ENCODE data around the gene HTRA3.

The HTRA3 gene

DNA sequence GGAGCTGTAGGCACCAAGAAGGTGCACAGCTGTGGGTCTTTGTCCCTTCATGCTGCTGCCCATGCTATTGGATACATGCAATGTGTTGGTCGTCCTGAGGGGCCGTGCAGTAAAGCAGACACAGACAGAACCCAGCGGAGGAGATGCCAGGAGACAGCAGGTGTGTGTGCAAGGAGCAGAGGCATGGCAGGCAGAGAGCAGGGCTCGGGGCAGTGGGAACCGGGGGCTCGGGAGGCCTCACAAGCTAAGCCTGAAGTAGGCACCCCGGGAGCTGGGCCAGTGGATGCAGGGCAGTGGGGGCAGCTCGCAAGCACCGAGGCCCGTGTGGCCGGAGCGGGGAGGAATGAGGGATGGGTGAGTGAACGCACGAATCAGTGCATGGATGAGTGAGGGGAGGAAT lies 13.2 kb downstream of the HTRA3 start:
- DNase-seq, result no peak

DNA sequence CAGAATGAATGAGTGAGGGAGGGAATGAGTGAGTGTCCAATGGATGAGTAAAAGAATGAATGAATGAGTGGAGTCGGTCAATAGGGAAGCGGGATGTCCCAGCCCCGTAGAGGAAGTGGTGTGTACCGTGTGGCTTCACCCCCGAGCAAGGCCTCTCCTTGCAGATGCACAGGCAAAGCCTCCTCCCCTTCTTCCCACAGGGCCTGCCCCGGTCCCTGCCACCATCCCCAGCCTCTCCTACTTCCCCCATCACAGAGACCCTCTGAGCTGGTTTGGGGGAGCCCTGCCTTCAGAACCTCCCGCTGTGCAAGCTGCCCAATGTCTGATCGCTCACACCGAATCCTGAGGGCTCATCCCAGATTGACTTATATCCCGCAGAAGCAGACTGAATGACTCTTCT lies 13.6 kb downstream of the HTRA3 start:
- no peak for DNase-seq

DNA sequence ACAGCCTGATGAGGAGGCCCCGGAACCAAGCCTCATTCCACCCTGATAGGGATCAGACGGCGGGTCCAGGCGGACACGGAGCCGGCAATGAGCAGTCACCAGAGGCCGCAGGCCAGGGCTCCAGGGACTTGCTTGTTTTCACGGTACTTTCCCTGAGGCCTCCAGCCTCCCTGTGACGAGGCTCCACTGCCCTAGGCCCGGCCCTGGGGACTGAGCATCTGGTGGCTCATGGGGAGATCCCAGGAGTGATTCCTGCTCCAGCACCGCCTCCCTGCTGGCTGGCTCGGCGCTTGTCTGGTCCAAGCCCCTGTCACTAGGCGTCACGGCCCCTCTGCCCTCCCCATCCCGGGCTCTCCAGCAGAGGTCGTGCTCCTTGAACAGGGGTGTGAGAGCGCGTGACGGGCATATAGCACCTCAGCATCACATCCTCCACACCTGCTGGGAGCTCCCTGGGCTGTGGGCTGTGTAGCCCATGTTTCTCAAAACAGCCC lies 14.1 kb downstream of the HTRA3 start:
- DNase-seq, result no peak

DNA sequence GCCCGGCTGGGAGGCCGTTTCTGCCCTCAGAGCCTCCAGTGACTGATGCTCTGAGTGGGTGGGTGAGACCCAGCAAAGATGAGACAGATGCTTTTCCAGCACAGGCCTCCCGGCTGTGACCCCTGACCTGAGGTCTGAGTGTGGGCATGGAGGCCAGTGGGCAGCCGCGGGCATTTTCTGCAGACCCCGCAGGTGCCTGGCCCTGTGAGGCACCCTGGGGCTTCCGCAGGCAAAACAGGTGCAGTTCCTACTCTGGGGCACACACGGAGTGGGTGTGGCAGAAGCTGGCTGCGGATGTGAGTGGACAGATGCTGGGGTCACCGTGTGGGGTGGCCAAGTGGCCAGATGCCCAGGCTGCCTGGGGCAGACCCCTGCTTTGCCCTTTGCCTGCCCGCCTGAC lies 14.8 kb downstream of the HTRA3 start:
- no peak for DNase-seq

DNA sequence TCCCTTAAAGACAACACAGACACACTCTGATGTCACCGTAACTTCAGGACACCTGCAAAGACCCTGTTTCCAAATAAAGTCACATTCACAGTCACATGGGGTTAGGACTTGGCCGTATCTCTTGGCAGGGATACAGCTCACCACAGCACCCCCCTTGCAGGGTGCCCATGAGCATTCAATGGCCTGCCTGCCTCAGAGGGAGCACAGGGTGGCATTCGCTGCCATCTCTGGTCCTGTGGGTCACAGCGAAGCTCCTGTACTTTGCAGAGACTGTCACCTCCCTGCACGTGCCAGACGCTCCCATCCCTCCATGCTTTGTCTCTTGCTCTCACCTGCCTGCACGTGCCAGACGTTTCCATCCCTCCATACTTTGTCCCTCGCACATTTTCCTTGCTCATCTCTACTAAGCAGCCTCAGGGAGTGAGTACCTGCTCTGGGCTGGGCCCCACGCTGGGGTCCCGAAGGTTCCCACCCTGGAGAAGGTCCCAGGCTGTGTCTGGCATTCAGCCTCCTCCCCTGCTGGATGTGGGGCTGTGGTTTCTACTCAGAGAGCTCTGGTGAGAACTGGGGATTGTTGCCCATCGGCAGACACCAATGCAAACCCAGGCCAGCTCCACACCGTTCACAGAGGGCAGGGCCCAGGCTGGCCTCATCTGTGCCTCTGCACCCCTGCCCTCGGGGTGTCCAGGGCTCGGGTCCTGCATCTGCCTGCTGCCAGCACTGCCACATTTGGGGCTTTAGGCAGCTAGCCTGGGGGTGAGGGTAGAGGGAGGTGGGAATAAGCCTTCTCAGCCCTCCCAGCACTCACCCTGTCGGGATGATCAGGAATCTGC lies 15.8 kb downstream of the HTRA3 start:
- no peak for DNase-seq

DNA sequence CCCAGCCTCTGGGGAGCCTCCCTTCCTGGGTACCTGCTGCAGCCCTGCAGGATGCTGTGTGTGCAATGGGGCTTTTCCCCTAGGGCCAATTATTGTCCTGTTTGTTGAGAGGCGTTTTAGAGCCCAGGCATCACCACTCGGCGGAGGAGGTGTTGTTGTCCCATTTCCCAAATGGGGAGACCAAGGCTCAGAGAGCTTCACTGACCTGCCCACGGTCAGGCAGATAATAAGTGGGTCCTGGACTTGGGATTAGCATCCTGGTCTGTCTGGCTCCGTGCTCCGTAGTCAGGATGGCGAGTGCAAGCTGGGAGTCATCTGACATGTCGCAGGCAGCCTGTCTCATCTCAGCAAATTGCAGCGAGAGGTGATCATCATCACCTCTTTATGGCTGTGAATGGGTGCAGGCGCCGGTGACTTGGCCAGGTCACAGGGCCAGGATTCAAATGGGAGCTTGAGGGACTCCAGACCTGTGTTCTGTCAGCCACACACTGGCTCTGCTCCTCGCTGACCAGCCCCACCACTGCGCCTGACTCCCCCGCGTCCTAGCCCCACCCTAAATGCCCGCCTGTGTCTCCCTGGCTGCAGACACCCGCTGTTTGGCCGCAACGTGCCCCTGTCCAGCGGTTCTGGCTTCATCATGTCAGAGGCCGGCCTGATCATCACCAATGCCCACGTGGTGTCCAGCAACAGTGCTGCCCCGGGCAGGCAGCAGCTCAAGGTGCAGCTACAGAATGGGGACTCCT lies 16.6 kb downstream of the HTRA3 start:
- no peak for DNase-seq

DNA sequence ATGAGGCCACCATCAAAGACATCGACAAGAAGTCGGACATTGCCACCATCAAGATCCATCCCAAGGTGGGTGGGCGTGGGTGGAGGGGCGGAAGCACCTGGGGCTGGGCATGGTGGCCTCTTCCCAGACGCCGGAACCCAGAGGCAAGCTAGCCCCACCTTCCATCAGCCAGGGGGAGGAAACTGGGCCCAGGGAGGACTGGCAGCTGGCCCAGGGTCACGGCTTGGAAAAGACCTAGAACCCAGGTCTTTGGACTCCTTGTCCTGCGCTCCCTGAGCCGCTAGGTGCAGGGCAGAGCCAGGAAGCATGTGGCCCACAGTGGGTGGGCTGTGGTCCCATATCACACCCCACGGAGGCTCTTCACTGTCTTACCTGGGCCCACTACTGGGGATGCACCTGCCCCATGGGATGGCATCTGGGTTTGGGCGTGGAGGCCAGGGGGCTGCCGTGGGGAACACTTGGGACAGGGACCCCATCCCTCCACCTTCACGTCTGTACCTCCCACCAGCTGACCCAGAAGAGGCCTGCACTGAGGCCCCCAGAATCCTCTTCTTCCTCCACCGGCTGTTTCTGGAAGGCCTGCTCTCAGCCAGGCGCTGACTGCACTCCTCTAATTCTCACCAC lies 17.3 kb downstream of the HTRA3 start:
- DNase-seq, result no peak

DNA sequence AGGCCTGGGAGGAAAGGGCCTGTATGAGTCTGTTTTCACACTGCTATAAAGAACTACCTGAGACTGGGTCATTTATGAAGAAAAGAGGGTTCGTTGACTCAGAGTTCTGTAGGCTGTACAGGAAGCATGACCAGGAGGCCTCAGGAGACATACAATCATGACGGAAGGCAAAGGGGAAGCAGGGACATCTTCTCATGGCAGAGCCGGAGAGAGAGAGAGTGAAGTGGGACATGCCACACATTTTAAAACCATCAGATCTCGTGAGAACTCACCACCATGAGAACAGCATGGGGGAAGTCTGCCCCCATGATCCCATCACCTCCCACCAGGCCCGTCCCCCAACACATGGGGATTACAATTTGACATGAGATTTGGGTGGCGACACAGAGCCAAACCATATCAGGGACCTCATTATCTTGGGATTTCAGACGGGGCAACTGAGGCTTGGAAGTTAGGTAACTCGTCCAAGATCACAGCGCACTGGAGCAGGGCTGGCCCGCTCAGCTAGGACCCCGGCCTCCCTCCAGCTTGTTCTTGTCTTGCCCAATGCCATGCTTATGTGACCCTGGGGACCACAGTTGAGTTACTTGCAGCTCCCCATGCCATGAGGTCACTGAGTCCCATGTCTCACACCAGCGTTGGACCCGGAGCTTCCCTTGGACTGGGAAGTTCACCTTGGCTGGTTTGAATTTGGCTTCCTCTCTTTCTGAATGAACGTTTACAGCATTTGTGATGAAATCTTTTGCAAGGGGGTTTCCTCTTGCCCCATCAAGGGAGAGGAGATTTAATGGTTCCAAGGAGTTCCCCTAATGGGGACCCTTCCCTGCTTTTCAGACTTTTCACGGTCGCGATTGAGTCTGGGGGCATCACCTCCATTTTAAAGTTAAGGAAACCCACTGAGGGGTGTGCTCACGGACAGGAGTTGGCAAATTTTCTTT lies 18.1 kb downstream of the HTRA3 start:
- no peak for DNase-seq

DNA sequence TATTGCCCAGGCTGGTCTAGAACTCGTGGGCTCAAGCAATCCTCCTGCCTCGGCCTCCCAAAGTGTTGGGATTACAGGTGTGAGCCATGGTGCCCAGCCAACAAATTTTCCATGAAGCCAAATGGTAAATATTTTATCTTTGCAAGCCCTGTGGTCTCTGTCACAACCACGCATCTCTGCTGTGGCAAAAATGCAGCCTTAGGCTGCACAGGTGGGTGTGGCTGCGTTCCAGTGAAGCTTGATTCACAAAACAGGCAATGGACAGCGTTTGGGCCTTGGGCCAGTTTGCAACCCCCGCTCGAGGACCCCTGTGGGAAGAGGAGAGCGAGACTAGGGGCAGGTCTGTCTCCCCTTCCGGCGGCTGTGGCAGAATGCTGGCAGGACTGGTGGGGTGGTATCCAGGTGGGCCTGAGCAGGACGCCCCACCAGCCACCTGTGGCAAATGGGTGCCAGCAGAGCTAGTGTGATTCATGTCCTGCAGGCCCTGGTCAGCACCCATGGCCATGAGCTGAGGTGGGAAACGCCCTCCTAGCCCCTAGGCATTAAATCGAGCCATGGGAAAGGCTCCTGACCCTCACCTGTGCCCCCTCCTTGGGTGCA lies 19.7 kb downstream of the HTRA3 start:
- DNase-seq, result no peak

DNA sequence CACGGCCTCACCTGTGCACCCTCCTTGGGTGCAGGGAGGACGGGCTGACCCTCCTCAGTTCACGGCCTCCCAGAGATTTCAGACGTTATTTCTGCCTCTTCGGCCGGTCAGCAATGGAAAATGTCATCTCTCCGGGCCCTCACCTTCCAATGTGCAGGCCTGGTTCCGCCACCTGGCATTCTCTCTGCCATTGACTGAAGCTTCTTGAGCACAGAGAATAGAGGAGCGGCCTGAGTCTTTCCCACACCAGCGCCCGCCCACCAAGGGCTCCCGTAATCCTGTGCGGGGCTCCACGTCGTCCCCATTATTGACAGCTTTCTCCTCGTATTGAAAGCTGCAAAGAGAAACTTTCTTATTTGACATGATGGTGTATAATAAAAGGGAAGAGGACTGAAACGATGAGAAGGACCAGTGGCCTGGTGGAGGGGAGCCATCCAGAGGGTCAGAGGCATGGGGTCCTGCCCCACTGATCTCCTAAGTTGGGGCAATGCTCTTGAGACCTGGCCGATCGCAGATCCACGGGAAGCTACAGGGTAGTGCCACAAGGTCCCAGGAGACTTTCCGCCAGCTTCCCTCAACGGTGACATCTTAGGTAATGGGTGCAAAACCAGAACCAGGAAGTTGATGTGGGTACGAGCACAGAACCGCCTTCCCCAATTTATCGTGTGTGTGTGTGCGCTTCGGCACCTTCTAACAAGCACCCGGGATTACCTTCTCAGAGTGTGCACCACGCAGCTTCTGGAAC lies 20.6 kb downstream of the HTRA3 start:
- no peak for DNase-seq

DNA sequence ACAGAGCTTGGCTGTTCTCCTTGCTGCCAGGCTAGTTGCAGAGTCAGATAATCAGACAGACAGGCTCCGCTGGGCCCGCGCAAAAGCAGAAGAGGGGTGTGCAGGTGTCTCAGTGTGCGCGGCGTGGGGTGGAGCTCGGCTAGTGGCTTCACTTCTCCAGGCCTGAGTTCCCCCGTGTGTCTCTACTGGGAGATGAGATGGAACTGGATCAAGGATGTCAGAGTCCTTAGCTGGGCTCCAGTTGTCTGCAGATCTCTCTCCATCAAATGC lies 21.1 kb downstream of the HTRA3 start:
- no peak for DNase-seq

DNA sequence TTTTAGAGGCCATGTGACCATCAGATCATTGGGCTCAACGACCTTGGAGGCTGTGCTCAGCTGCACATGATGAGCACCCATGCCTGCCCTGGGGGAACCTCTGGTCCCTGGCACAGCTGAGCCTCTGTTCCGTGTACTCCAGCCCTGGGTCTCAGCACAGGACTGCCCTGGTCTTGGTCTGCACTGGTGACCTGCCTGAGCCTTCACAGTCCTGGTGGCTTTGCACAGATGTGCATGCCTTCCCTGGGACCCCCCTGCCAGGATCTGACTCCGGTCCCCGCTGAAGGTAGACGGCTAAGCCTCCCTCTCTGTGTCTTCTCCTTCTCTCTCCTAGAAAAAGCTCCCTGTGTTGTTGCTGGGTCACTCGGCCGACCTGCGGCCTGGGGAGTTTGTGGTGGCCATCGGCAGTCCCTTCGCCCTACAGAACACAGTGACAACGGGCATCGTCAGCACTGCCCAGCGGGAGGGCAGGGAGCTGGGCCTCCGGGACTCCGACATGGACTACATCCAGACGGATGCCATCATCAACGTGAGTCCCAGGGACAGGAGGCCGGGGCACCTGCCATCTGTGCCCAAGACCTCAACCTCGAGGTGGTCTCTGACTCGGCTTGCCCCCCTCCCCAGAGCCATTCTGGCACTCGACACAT lies 21.6 kb downstream of the HTRA3 start:
- no peak for DNase-seq

DNA sequence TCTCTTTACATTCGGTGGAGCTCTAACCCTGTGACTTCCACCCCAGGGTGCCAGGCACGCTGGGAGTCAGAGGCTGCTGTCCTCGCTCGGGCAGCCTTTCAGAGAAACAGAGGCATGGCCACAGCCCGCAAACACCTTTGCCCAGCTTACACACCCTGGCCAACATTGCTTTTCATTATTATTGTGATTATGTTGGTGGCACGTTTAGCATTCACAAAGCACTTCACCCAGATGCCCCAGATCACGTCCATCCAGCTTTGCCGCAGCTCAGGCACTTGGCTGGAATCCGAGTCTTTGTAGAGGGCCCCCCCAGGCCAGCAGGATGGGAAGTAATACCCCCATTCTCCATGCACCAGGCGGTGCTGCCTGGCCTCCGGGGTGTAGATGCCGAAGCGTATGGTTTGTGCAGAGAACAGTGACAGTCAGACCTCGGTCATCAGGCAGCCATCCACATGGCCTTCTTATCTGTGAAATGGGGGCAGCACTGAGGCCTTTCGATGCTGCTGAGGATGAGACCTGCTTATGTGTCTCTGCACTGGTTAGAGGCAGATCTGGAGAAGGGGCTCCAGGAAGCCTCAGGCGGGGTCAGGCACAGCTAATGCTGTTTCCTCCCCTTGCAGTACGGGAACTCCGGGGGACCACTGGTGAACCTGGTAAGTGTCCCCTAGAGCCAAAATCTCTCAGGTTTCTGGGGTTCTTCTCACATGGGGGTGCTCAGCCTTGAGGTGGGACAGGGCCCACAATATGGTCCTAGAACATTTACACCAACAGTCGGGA lies 22.3 kb downstream of the HTRA3 start:
- DNase-seq, result no peak

DNA sequence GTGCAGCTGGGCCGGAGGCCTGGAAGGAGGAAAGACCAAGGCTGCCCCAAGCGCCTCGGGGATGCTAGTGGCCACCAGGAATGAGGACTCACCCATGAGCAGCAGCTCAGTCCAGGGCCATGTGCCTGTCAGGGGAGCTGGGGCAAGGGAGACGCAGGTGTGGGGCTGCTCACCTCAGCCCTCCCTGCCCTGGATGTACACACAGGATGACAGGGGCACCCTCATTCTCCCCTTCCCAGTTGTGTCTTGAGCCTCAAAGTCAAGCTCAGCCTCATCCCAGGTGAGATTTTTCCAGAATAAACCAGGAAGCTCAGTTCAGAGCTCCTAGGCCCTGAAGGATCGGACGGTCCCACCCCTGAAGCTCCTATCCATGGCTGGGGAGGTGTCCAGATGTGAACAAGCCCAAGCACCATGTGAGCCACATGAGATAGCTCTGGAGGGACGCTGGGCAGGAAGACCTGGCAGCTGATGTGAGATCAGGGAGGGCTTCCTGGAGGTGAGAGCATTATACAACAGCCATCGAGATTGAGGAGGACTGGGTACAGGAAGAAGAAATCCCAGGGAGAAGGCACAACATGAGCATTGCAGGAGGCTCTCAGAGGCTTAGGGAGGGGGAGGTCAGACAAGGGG lies 23.0 kb downstream of the HTRA3 start:
- no peak for DNase-seq

DNA sequence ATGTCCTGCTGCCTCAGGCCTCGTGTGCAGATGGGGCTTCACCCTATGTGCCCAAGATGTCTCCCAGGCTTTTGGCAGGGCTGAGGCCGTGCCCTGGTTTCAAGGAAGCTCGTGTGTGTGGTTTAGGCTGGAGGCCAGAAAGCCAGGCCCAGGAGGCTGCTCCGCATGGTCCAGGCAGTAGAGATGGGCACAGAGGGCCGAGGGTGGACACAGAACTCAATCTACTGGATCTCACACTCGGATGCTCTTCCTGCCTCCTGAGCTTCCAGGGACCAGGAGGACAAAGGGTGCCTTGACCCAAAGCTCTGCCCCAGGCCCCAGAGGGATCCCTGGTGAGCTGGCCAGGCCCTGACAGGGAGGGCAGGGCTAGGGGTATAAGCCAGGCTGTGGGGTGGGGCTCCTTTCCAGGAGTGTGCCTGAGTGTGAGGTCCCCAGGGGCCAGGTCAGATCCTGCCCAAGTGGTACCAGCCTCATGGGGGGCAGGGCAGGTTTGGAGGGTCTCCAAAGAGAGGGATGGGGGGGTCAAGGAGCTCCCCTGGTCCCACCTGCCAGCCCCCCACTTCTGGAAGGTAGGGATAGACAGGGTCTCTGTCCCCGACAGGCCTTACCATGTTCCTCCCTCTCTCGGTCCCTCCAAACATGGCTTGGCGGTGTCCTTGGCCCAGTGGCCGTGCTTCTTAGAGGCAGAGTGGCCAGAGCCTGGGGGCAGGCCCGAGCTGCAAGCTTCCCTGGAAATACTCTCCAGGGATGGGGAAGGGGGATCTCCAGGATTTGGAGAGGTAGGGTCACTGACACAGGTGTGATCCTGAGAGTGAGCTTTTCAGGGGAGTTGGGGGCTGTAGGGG lies 23.8 kb downstream of the HTRA3 start:
- DNase-seq, result no peak

DNA sequence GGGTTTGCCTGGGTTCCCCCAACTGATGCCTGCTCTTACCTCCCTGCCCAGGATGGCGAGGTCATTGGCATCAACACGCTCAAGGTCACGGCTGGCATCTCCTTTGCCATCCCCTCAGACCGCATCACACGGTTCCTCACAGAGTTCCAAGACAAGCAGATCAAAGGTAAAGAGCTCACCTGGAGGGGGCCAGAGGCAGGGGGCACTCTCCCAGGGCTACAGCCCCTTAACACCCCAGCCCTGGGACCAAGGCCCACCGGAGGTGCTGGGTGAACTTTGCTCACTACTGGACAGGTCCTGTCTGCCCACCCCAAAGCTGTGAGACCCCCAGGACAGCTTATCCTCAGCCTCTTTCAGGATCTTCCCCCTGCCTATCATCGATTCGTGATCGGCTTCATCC lies 24.5 kb downstream of the HTRA3 start:
- DNase-seq, result no peak

DNA sequence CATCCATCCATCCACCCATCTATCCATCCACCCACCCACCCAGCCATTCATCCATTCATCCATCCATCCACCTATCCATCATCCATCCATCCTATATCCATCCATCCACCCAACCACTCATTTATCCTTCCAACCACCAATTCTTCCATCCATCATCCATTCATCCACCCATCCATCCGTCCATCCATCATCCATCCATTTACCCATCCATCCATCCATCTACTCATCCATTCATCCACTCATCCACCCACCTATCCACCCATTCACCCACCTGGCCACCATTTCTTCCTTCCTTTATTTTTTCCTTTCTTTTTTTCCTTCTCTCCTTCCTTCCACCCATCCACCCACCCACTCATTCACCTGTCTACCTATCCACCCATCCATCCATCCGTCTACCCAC lies 25.2 kb downstream of the HTRA3 start:
- DNase-seq, result no peak

DNA sequence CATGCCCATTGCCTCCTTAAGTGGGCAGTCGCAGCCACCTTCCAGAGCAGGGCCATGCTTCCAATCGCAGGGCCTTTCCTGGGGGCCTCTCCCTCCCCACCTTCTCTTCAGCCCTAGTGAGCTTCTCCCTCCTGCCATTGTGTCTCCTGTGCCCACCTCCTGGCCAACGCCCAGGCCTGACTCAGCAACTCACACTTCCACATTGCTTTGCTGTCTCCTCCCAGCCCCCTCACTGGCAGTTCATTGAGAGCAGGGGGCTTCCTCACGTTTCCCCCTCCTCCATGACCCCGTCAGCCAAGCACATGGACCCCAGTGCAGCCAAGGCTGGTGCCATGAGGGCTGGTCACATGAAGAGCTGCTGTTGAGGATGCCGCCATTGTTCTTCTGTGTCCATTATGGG lies 25.9 kb downstream of the HTRA3 start:
- no peak for DNase-seq

DNA sequence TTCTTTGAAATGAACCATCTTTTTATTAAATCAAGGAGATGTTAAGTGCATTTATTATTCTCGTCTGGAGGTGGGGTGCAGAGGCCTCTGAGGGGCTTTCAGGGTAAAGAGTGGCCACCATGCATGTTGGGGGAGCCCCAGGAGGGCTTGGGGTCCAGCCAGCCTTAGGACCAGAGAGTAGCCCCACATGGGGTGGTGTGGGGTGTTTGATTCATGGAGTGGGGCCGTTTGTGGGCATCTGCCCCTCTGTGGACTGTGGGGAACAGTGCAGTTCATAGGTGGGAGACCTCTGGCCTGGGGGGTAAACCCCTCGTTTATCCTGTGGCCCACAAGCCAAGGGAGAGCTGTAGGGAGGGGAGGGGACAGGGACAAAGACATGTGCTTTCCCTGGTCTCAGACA lies 26.9 kb downstream of the HTRA3 start:
- no peak for DNase-seq

Measured in kidney glomerular epithelial cell (primary cell).